ENCODE measurements around the gene RPTOR. TPM values are rescaled to one million over a fixed set of nuclear protein-coding genes. Genes with fewer than 3 reads are reported as not detected.
A peak's percentile ranks its signal among the peaks of the same experiment; 100 is the strongest.

RPTOR gene
- total RNA-seq, 4 donors from 2014 or later = 23.6 to 37.0 (median 27.8) TPM

DNA sequence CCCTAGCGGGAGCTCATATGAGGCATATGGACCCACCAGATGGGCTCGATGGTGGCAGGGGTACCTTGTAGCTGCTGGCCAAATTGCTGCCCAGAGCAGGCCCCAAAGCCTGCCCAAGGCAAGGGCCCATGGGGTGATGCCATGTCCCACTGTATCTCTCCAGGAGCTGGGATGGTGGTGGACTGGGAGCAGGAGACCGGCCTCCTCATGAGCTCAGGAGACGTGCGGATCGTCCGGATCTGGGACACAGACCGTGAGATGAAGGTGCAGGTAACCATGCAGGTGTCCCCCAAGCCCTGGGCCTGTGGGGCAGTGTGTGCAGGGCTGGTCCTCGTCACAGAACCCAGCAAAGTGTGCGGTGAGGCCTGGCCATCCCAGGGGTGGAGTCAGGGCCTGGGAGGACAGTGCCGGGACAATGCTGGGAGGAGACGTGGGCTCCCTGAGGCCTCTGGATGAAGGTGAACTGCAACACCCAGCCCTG, 412.9 kb downstream of the RPTOR start:
- ATAC-seq (ENCODE audit: low FRiP score) = no peak
- TF ChIP-seq CTCF (IDR thresholded peaks at IDR 0.05) = no peak
- no peak for DNase-seq (ENCODE audit: low spot score)

DNA sequence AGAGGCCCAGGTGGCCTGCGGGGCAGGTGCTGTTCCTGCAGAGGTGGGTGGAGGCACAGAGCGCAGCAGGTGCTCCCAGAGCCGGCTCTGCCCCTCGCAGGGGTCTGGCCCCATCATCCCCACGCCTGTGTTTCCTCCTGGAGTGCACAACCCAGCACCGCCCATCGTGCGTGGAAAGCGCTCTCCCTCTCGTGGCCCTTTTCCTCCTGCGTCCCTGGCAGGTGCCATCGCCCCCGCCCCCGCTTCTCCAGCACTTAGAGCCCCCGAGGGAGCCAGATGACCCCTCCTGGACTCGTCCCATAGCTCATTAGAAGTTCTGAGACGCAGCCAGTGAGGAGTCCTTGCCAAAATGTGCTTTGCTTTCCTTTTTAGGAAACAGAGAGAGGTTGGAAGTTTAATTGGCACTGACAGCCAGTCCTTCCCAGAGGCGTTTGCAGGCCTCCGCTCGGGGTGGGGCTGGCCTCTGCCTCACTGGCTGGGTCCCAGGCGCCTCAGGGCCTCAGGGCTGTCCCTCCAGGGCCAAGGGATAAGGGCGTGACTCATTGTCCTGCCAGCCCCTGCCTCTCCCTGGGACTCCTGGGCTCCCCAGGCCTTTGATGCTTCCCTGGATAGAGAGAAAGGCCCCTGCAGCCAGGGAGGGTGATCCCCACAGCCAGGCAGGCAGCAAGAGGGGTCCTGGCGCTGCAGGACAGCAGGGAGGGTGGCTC, 414.8 kb downstream of the RPTOR start:
- no peak for DNase-seq (ENCODE audit: low spot score)
- TF ChIP-seq CTCF (IDR thresholded peaks at IDR 0.05) = no peak
- ATAC-seq (ENCODE audit: low FRiP score) = peak; percentile 49

GRCh38 chr17:80960037-80960796, 415.6 kb downstream of the RPTOR start:
- no peak for ATAC-seq (ENCODE audit: low FRiP score)
- TF ChIP-seq CTCF (IDR thresholded peaks at IDR 0.05) = no peak
- no peak for DNase-seq (ENCODE audit: low spot score)

GRCh38 chr17:80960797-80961452, 416.3 kb downstream of the RPTOR start:
- ATAC-seq (ENCODE audit: low FRiP score) (no peak), DNase-seq (ENCODE audit: low spot score) (no peak)
- no peak for TF ChIP-seq CTCF (IDR thresholded peaks at IDR 0.05)

DNA sequence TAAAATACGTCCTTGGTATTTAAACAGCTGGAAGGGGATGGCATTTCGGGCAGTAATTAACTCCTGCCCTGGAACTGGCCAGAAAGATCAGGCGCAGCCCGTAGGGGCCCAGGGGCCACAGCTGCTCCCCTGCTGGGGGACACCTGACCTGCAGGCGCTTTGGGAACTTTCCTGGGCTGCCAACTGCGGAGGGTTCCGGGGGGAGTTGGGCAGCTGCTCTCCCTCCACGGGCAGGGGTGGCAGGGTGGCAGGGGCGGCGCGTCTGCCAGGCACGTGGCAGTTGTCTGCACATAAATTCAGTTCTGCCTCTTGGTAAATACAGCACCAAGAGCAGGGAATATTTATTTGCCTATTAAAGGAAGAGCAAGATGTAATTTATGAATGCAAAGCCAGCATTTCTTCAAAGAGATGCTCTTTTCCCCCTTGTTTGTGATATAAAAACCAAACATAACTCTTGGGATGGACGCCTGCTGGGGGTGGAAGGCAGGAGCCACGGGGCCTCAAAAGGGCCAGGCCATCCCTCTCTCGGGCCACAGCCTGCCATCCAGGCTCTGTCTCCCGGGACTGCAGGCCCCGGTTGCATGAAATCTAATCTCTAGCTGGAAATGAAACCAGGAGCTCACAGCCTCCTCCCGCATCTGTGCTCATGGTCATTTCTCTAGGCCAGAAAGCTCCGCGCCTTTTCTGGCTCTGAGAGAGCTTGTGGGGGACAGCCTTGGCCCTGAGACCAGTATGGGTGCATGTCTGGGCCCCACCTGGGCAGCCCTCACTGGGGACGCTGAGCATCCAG, 417.1 kb downstream of the RPTOR start:
- no peak for DNase-seq (ENCODE audit: low spot score)
- ATAC-seq (ENCODE audit: low FRiP score) = no peak
- no peak for TF ChIP-seq CTCF (IDR thresholded peaks at IDR 0.05)
